ENCODE results near the gene LRP5. TPM values are rescaled to one million over a fixed set of nuclear protein-coding genes. Genes with fewer than 3 reads are reported as not detected.

The LRP5 gene
- total and polyA plus RNA-seq, 10 donors = 3.9 to 21.8 (median 14.1) TPM

DNA sequence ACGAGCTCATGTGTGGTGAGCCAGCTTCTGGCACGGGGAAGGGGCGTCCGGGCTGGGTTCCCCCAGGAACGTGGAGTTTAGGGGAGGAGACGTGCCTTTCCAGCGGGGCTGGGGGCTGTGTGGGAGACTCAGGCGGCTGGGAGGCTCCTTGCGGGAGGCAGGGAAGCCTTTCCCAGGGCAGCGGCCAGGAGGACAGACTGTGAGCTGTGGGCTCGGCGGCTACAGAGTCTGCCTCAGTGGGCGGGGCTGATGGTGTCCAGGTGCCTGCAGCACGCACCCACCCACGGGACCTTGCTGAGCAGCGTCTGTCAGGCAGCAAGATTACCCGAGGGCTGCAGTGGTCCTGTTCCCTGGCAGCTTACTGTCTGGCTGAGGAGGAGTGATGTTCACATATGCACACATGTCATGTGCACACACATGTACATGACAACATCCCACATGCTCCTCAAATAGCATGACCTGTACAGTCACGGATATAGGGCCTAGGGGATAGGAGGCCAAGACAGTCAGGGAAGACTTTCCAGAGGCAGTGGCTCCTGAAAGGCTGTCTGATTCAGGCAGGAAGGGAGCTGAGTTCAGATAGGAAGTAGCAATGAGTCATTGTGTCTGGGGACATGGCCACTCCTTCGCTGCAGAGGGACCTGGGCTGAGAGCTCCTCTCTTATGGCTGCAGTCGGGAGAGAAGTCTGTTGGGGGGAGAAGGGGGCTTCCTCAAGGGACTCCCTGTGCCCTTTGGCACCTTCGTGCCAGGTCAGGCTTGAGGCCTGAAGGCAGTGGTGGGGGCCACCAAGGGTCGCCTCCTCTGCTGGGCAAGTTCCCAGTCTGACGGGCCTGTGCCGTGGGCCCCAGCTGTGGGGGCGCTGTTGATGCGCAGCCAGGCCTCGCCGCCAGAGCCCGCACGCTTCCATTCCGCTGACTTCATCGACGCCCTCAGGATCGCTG is 124.9 kb downstream of the LRP5 start:
- no peaks in the 10 kb centered on the region for H3K27me3 ChIP-seq (replicated peaks in 1 of 7)
- H3K9me3 ChIP-seq = no peaks in the 10 kb centered on the region
- intact Hi-C loops (cut with DNase I; ENCODE audit: low total_unique reads) = no loop called here
- H3K27ac ChIP-seq = peak overlapping the region in 1 of 8 donors; percentile 16
- TF ChIP-seq POLR2A (IDR thresholded peaks at IDR 0.05) = no peak
- no peak for TF ChIP-seq POLR2AphosphoS5 (IDR thresholded peaks at IDR 0.05)
- TF ChIP-seq, protein P1, sequence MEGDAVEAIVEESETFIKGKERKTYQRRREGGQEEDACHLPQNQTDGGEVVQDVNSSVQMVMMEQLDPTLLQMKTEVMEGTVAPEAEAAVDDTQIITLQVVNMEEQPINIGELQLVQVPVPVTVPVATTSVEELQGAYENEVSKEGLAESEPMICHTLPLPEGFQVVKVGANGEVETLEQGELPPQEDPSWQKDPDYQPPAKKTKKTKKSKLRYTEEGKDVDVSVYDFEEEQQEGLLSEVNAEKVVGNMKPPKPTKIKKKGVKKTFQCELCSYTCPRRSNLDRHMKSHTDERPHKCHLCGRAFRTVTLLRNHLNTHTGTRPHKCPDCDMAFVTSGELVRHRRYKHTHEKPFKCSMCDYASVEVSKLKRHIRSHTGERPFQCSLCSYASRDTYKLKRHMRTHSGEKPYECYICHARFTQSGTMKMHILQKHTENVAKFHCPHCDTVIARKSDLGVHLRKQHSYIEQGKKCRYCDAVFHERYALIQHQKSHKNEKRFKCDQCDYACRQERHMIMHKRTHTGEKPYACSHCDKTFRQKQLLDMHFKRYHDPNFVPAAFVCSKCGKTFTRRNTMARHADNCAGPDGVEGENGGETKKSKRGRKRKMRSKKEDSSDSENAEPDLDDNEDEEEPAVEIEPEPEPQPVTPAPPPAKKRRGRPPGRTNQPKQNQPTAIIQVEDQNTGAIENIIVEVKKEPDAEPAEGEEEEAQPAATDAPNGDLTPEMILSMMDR (IDR thresholded peaks at IDR 0.05 in 8 of 11, conservative IDR thresholded peaks at IDR 0.05 in 3 of 11) = no peak
- no peak overlapping the region for H3K4me3 ChIP-seq
- no peak for DNase-seq
- 79 to 87% (median 83%) methylated on average over 23 to 34 of the region's 34 CpGs for WGBS, 5 donors
- H3K4me1 ChIP-seq = peaks cover 0 to 39% (median 15%) of the 10 kb centered on the region in 6 donors
- H3K36me3 ChIP-seq = peaks cover 0 to 25% (median 0%) of the 10 kb centered on the region in 6 donors

GRCh38 chr11:68437927-68438657 is 125.7 kb downstream of the LRP5 start:
- TF ChIP-seq POLR2A (IDR thresholded peaks at IDR 0.05) (no peak), POLR2AphosphoS5 (IDR thresholded peaks at IDR 0.05) (no peak)
- TF ChIP-seq, protein P1 (IDR thresholded peaks at IDR 0.05 in 8 of 11, conservative IDR thresholded peaks at IDR 0.05 in 3 of 11) = no peak
- intact Hi-C loops (cut with DNase I; ENCODE audit: low total_unique reads) = no loop called here
- H3K36me3 ChIP-seq = peaks cover 0 to 20% (median 0%) of the 10 kb centered on the region in 6 donors
- H3K27me3 ChIP-seq (replicated peaks in 1 of 7) = no peaks in the 10 kb centered on the region
- no peak for DNase-seq
- 82 to 97% (median 94%) methylated on average over 9 to 34 of the region's 34 CpGs for WGBS, 5 donors
- no peaks in the 10 kb centered on the region for H3K9me3 ChIP-seq
- H3K27ac ChIP-seq = peak overlapping the region in 1 of 8 donors; percentile 16
- H3K4me1 ChIP-seq = peaks cover 0 to 41% (median 15%) of the 10 kb centered on the region in 6 donors
- H3K4me3 ChIP-seq = no peak overlapping the region

- intact Hi-C loops (cut with DNase I; ENCODE audit: low total_unique reads) = no loop called here
- no peak for DNase-seq
- WGBS, 5 donors = 90 to 98% (median 94%) methylated on average over 3 to 6 of the region's 6 CpGs
- no peaks in the 10 kb centered on the region for H3K27me3 ChIP-seq (replicated peaks in 1 of 7)
- H3K4me1 ChIP-seq = peaks cover 0 to 41% (median 15%) of the 10 kb centered on the region in 6 donors
- peak overlapping the region in 4 of 8 donors; percentile 38 to 70 (median 62) for H3K27ac ChIP-seq
- no peak overlapping the region for H3K4me3 ChIP-seq
- H3K36me3 ChIP-seq = peaks cover 0 to 14% (median 0%) of the 10 kb centered on the region in 6 donors
- TF ChIP-seq POLR2A (IDR thresholded peaks at IDR 0.05) = no peak
- TF ChIP-seq POLR2AphosphoS5 (IDR thresholded peaks at IDR 0.05) = no peak
- no peaks in the 10 kb centered on the region for H3K9me3 ChIP-seq
These were observed 126.4 kb downstream of the LRP5 start for GRCh38 chr11:68438658-68439259.

GRCh38 chr11:68439355-68440065 is 127.1 kb downstream of the LRP5 start:
- 76 to 86% (median 79%) methylated on average over 30 to 38 of the region's 38 CpGs for WGBS, 5 donors
- Histone ChIP-seq H3K36me3 (peaks cover 0 to 9% (median 0%) of the 10 kb centered on the region in 6 donors), H3K9me3 (no peaks in the 10 kb centered on the region), H3K4me1 (peaks cover 0 to 41% (median 15%) of the 10 kb centered on the region in 6 donors), H3K27ac (peak overlapping the region in 7 of 8 donors; percentile 15 to 70 (median 55)), H3K27me3 (replicated peaks in 1 of 7) (no peaks in the 10 kb centered on the region), H3K4me3 (no peak overlapping the region)
- no peak for DNase-seq
- intact Hi-C loops (cut with DNase I; ENCODE audit: low total_unique reads) = no loop called here
- TF ChIP-seq POLR2A (IDR thresholded peaks at IDR 0.05) = no peak
- TF ChIP-seq, protein P1 (IDR thresholded peaks at IDR 0.05 in 8 of 11, conservative IDR thresholded peaks at IDR 0.05 in 3 of 11) = no peak
- peak in 2 of 3 donors; percentile 28 to 45 for TF ChIP-seq POLR2AphosphoS5 (IDR thresholded peaks at IDR 0.05)
